HG02973 (cell line): ENCODE data around the gene RSF1.
"Not testable (repeated sequence)": the region's sequence is repeated elsewhere in the genome, so short reads cannot be mapped to it uniquely, and the experiment has no call there.

Experiments
- ATAC-seq: cut with Tn5 transposase; IDR thresholded peaks from one replicate; pipeline ENCODE4 v1.9.1; 2021; ENCODE audit warnings: moderate library complexity; ENCODE audit not compliant: unreplicated experiment

RSF1 gene

DNA sequence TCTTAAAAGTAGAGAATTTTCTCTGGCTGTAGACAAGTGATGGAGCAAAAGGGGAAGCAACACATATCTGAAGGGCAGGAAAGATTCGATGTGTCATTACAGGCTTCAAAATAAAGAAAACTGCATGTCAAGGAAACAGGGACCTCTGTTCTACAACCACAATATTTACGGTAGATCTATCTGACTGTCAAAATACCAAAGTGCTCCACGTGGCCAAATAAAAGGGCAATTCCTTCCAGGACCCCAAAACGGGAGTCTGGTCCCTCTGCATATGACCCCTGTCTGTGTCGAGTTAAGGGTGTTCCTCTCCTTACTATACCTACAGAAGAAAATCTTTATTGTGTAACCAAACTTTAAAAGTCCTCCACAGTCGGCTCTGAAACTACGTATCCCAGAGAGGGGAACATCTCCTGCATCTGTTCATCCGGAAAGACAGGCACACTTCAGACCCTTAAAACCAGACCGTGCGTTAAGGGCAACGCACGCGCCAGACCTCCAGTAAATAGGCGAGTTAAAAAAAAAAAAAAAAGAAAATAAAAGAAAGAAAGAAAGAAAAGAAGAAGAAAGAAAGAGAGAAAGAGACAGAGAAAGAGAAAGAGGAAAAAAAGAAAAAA lies 183.7 kb downstream of the RSF1 start:
- ATAC-seq, result no peak

DNA sequence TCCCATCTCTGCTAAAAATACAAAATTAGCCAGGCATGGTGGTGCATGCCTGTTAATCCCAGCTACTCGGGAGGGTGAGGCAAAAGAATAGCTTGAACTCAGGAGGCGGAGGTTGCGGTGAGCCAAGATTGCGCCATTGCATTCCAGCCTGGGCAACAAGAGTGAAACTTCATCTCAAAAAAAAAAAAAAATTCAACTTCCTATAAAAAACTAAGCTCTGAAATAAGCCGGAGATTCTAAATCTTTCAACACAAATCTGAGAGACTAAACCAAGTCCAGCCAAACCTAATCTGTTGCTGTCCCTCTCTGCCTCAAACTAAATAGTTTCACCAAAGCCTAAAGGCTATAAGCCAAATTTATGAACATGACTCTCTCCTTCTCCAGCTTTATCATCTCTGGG lies 186.6 kb downstream of the RSF1 start:
- ATAC-seq, result not testable (repeated sequence)

DNA sequence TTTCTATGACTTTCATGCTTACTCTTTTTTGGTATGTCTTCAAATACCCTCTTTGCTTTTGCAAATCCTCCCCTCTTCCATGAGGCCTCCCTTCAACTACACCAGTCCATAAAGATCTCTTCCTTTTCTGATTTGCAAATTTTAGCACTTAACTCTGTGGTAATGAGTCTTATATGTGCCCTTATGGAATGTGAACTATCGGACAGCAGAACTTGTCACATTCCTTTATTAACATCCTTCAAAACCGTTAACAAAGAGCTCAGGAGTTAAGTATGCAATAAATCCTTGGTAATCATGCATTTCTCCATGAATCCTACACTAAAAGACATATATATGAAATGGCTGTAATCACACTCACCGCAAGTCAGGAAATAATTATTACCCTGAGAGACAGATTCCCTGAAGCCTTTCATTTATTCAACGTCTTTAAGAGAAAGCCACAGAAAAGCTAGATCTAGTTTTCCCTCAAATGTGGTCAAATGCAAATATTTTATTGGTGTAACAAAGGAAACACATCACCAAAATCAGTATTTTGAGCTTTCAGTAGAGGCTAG lies 190.3 kb downstream of the RSF1 start:
- ATAC-seq, result no peak

DNA sequence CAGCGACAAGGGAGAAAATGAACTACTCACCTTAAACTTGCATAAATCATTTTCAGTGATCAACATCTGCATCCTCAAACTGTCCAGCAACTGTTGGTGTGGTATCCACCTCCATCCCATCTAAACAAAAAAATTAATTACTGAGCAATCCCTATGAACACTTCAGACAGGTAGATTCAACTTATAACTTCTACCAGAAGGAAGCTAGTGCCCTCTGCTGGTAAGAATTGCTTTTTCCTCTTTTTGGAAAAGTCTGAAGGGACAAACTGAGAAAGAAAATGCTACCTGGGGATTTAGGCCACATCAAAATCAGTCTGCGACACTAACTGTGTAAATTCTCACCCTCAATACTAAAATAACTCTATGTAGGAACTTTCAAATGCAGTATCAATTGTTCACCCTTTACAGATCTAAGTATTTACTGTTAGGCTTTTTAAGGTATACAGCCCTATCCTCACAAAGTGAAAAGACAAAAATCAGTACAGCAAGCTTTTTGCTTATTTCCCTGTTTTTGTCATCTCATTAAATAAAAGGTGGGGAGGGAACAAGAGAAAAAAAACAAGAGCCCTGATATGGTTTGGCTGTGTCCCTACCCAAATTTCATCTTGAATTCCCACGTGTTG lies 200.8 kb downstream of the RSF1 start:
- ATAC-seq, result no peak

DNA sequence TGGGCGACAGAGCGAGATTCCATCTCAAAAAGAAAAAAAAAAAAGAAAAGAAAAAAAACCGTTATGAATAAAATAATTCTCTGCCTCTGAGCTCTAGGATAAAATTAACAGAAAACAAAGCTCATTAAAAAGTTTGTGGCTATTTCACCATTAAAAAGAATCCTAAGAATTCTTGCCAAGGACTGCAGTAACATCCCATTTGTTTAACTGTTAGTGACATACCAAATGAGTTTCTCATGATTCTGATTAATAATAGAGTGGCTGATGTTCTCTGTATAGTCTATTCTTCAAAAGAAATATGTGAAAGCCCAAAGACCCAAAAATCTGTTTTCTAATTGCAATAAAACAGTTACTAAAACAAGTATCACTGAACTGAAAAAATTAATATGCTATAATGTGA lies 202.6 kb downstream of the RSF1 start:
- no peak for ATAC-seq

DNA sequence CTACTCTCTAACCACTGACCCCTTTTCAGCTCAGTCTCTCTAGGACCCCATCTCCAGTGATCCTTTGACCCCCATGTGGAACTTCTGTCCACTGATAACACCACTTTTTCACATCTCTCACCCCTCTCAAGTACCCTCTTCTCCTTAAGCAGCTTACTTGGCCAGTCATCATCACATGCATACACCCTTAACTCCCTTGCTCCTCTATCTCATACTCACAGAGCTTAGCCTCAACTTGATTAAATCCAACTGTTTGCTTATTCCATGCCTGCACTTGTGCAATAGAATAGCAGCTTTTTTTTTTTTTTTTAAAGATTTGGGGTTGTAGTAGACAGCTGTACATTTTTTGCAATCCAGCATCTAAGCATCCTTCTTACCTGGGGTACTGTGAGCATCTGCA lies 208.6 kb downstream of the RSF1 start:
- no peak for ATAC-seq
